SIG-M5 (cell line): ENCODE measurements around the gene GABRG2.
"Not testable (repeated sequence)": the region's sequence is repeated elsewhere in the genome, so short reads cannot be mapped to it uniquely, and the experiment has no call there.

ENCODE experiments used
- DNase-seq: peaks from one replicate; lab custom pipeline; 2025; lab: John Stamatoyannopoulos, UW

The GABRG2 gene

GRCh38 chr5:162067655-162068411, at the start of gene GABRG2:
GABRG2 (plus strand) TSS chr5:162067773; CDS start chr5:162068000, 227 bp downstream.
- DNase-seq = no peak

DNA sequence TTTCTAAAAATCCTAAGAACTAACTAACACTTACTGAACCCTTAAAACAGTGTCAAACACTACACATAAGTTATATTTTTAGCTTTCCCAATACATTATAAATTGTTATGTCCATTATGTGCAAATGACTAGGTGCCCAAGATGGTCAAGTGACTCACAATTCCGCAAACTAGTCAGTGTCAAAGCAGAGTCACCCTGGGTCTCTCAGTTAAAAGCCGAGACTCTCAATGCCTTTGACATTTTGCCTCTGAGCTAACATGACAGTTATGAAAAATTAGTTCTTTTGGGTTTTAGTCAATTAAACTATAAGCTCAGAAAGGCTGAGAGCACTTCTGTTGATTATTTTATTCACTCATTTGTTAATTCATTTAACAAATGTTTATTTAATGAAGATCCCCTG, 42.3 kb upstream of the GABRG2 start:
- no peak for DNase-seq

- no peak for DNase-seq
Observed at GRCh38 chr5:162026803-162027202, 40.8 kb upstream of the GABRG2 start.

GRCh38 chr5:162037431-162037830, 30.1 kb upstream of the GABRG2 start:
- no peak for DNase-seq

DNA sequence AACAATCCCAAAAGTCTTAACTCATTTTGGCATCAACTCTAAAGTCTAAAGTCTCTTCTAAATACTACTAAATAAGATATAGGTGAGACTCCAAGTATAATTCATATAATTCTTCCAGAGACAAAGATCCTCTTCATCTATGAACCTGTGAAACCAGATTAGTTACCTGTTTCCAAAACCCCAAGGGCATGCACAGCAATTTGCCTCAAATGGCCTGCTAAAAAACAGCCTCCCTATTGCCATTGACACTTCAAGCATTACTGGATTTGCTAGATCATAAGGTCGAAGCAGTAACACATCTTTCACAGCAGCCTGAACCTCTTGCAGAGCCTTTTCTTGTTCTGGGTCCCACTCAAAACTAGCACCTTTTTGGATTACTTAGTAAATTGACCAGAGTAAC, 20.3 kb upstream of the GABRG2 start:
- no peak for DNase-seq

- no peak for DNase-seq
Observed at GRCh38 chr5:162052676-162053075, 14.9 kb upstream of the GABRG2 start.

DNA sequence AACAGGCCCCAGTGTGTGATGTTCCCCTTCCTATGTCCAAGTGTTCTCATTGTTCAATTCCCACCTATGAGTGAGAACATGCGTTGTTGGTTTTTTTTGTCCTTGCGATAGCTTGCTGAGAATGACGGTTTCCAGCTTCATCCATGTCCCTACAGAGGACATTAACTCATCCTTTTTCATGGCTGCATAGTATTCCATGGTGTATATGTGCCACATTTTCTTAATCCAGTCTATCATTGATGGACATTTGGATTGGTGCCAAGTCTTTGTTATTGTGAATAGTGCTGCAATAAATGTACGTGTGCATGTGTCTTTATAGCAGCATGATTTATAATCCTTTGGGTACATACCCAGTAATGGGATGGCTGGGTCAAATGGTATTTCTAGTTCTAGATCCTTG, 12.5 kb upstream of the GABRG2 start:
- DNase-seq = not testable (repeated sequence)

DNA sequence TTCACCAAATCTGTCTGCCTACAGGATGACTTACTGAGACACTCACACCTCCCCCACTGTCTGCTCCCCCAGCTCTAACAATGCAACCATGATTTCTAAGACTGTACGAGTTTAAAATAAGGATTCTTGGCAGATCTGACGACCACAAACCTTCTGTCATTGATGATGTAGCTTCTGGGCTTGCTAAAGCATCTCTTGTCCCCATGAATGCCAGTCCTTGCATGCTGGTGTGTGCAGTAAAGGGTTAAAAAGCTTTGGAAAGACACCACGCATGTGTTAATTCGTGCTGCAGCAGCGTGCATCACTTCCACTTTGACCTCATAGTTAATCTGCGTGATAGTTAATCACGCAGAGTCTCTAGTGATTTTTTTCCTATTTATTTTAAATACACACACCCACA, 411 bp upstream of the GABRG2 start:
- DNase-seq = no peak

- no peak for DNase-seq
Observed at GRCh38 chr5:162068412-162068811, 839 bp downstream of the GABRG2 start.

- no peak for DNase-seq
Observed at GRCh38 chr5:162068936-162069335, 1.4 kb downstream of the GABRG2 start.

DNA sequence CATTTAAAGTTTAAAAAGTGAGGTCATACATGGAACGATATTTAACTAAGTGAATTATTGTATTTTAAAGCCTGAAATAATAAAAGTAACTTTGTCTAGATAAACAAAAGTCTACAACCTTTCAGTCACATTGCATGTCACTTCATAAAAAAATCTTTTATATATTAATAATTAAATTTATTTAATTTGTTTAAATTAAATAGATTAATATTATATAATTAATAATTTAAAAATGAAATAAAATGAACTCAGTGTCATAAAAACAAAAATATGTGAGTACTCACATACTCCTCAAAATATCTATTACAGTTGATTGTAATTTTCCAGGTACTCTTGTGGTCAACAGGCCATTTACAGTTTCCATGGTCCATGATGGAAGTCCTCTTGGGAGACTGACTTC, 11.2 kb downstream of the GABRG2 start:
- DNase-seq = no peak

DNA sequence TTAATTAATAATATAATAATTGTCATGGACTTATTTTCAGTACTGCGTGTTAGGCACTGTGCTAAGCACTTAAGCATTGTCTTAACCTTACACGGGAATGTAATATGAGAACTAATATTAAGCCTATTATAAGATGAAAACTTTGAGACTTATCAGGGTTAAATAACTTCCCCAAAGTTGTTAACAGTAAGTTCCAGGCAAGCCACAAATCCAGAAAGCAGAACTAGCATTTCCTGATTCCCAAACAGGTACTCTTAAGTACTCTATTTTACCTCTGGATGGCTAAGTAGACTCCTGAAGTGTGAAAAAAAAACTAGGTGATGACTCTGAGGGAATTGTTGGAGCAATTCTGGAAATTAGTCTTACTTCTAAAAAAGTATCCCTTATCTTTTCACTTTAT, 23.8 kb downstream of the GABRG2 start:
- DNase-seq = no peak

- DNase-seq = no peak
Observed at GRCh38 chr5:162096448-162096847, 28.9 kb downstream of the GABRG2 start.

- no peak for DNase-seq
Observed at GRCh38 chr5:162107591-162107990, 40.0 kb downstream of the GABRG2 start.

GRCh38 chr5:162119801-162120200, 52.2 kb downstream of the GABRG2 start:
- no peak for DNase-seq

GRCh38 chr5:162128117-162128516, 60.5 kb downstream of the GABRG2 start:
- DNase-seq = no peak

DNA sequence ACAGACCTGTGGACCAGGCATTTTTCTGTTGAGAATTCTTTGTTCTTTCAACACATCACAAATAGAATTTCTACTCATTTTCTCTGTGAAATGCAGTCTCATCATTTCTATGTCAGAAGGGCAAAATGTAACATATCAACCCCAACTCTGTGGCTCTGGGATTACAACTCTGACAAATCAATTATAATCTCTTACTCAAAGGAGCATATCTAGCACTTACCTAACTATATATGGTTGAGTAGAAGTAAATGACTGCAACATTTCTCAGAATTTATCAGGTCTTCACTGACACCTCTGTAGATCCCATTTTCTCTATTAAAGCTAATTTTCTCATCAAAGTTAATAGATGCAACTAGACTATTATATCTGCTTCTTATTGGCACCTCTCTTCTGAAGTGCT, 64.8 kb downstream of the GABRG2 start:
- DNase-seq = no peak

DNA sequence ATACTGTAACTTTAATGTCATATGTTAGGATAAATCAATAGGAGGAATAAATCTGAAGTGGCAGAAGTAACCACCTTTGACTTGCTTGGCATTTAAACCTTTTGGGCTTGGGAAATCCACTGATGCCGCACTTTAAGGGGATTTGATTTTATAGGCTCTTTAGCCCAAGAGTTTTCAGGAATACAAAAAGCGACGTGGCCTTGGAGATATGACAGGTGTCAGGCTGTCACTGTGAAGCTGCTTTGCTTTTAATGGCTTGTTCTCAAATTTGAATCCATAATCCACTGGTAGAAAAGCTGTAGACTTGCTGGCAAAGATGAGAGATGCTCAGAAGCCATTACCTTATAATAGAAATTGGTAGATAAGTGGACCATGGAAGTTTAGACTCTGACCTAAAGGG, 71.6 kb downstream of the GABRG2 start:
- DNase-seq = no peak

- DNase-seq = no peak
Observed at GRCh38 chr5:162154242-162154641, 86.7 kb downstream of the GABRG2 start.

GRCh38 chr5:162160401-162160800, 92.8 kb downstream of the GABRG2 start:
- no peak for DNase-seq

DNA sequence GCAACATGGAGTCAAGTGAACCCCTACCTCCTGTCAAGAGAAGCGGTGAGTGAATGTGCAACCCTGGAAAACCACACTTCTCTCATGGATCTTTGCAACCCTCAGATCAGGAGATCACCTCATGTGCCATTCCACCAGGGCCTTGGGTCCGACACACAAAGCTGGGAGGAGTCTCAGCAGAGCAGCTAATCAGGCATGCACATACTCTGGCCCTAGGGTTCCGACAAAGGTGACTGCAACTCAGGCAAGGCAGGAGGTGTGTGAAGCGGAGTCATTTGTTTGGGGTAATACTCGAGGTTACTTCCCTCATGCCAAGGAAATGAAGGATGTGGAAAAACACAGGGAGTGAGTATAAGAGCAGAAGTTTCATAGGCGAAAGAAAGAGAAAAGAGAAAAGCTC, 96.1 kb downstream of the GABRG2 start:
- DNase-seq = no peak

DNA sequence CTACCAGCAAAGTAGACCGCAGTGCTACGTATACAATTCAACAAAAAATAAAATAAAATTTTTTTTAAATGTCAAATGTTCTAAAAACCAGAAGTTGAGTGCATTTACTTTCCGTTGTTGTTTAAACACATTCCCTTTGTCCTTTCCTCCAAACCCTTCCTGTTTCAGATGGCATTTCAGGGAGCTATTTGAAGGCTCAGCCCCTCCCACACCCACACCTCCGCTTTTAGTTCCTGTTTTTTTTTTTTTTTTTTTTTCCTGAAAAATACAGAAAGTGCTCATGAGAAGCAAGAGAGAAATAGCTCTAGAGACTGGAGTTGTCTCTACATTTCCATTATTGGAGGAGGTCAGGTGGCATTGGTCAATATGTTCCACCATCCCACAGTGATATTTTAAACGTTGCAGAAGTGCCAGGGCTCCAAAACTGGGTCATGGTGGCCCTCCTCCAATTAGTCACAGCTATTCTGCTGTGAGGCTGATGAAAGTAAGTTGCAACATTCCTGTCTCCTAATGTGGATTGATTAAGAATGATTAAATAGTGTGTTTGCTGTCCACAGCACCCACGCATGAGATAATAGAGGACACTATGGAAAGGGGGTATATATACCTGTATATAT, 106.9 kb downstream of the GABRG2 start:
- no peak for DNase-seq

DNA sequence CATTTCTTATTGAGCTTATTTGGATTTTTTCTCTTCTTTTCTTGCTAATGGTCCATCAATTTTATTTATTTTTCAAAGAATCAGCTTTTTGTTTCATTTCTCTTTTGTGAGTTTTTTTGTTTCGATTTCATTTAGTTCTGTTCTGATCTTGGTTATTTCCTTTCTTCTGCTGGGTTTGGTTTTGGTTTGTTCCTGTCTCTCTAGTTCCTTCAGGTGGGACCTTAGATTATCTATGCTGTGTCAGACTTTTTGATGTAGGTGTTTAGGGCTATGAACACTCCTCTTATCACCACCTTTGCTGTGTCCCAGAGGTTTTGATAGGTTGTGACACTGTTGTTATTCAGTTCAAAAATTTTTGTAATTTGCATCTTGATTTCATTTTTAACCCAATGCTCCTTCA, 119.8 kb downstream of the GABRG2 start:
- no peak for DNase-seq

DNA sequence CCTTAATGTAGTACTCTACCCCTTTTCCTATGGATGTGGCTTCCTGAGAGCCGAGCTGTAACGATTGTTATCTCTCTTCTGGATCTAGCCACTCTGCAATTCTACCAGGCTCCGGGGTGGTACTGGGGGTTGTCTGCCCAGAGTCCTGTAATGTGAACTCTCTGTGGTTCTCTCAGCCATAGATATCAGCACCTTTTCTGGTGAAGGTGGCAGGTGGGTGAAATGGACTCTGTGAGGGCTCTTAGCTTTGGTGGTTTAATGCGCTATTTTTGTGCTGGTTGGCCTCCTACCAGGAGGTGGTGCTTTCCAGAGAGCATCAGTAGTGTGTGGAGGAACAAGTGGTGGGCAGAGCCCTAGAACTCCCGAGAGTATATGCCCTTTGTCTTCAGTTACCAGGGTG, 122.1 kb downstream of the GABRG2 start:
- DNase-seq = no peak
